ENCODE results near the gene STRN4.

- TF ChIP-seq CTCF (conservative IDR thresholded peaks at IDR 0.05; ENCODE audit: low read depth, low read length) (no peak), EZH2 (IDR thresholded peaks at IDR 0.05; ENCODE audit: borderline replicate concordance, low read depth, low read length, poor library complexity, severe bottlenecking) (no peak)
These were observed 13.1 kb downstream of the STRN4 start for GRCh38 chr19:46732966-46733689.

All from A673 (cell line).